Endothelial cell of hepatic sinusoid (primary cell): Measurements from ENCODE around the gene PTPN5.

Source experiments
- in situ Hi-C: cut with HindIII; loops from 2 replicates; pipeline ENCODE4 v1.10.0; 2017; ENCODE audit warnings: low sequenced_read_pairs

Gene PTPN5

DNA sequence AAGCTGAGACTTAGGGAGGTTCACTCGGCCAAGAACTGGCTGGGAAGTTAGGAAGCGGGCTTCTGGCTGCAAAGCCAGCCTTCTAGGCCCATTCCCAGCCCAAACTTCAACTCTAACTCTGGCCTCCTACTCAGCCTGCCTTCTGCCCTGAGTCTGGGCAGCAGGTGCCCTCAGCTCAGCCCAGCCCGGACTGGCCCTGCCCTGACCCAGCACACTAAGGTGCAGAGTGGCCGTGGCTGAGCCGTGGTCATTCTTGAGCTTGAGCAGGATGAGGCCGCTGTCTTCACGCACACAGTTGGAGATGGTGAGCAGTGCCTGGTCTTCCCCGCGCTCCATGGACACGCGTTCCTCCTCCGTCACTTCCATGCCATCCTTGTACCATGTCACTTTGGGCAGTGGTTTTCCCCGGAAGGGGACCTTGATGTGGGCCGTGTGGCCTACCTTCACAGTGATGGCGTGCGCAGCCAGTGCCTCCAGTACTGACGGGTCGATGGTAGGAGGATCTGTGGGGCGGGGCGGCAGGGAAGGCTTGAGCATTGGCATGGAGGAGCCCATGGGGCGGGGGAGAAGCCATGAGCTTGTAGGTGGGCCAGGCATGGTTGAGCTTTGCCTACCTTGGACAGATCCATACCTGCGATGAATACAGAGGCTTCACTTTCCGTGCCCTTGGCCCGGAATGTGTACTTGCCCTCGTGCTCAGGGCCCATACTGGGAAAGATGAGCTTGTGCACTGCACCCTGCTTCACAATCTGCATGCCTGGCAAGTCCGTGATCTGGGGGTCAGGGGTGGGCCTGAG is 77.8 kb downstream of the PTPN5 start:
- in situ Hi-C loops, result no loop called here

DNA sequence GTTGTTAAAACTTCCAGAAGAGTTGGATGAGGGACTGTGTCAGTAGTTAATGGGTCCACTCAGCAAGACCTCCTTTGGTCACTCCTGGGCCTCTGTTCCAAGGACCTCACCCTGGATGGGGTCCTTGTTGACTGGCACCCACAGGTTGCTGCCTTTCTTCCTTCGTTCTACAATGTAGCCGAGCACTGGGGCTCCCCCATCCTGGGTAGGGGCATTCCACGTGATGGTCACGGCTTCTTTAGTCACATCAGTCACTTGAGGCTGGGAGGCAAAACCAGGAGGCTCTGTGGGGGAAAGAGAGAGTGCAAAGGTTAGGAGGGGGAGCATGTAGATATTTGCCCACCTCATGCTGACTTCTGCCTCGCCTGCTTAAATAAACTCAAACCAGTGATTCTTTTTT is 81.1 kb downstream of the PTPN5 start:
- in situ Hi-C loops, result no loop called here

DNA sequence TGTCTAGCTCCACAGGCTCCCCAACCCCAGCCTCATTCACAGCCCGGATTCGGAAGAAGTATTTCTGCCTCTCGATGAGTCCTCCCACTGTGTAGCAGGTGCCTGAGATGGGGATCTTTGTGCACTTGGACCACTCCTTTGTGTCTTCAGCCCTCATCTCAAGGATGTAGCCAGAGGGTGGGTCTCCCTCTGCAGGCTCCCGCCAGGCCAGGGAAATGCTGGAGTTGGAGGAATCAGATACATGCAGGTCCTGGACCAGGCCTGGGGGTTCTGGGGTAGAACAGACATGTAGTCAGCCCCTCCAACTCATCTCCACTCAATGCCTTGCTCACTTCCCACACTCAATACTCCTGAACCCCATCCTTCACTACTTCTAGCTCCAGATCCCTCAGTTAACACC is 82.2 kb downstream of the PTPN5 start:
- in situ Hi-C loops, result no loop called here

DNA sequence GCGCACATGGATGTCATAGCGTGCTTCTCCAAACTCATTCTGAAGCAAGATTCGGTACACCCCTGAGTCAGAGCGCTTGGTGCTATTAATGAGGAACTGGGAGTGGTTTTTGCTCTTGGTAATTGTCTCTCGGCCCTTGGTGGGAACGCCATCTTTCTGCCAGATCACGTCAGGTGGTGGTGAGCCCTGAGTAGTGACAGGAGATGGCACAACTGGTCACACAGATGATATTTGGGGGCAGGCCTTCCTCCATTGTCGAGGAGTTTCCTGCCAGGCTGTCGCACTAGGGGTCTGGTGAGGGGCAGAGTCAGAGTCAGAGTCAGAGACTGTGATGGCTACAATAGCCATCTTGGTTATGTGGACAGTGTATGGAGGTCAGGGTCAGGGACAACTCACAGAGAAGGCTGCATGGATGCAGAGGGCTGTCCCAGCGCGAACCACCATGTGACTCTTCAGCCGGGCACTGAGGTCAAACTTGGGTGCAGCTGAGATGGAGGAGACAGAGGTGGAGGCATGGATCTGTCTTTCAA is 83.7 kb downstream of the PTPN5 start:
- in situ Hi-C loops, result no loop called here

DNA sequence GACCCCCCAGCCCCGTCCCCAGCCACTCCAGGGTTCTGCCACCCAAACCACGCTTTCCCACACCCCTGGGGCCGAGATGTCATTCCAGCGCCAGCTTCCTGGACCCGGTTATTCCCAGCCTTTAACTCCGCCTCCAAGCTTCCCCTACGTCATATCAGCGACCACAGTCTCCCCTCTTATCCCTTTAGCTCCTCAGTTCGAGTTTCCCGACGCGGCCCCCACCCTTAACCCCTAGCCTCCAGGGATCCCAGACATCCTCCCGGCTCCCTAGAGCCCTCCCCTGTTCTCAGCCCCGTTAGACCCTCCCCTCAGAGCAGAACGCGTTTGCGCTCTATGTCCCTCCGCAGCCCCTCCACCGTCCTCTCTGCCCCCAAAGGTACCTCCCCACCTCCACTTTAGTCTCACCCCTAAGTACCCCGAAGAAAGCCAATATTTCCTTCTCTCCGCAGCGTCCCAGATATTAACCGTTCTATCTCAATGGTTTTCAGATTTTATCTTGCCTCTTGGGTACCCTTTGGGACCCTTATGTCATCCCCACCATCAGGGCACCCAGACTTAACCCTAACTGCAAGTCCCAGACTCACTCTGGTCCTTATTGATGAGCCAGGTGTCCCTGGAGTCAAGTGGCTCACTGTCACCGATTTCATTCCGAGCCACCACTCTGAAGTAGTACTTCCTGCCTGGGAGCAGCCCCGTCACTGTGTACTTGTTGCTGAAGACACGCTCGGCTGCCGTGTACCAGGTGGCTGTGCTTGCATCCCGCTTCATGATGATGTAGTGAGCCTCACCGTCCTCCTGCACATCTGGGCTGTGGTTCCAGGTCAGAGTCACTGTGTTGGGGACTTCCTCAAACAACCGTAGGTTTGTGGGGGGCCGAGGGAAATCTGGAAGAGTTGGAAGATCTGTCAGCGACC is 85.0 kb downstream of the PTPN5 start:
- in situ Hi-C loops, result no loop called here

DNA sequence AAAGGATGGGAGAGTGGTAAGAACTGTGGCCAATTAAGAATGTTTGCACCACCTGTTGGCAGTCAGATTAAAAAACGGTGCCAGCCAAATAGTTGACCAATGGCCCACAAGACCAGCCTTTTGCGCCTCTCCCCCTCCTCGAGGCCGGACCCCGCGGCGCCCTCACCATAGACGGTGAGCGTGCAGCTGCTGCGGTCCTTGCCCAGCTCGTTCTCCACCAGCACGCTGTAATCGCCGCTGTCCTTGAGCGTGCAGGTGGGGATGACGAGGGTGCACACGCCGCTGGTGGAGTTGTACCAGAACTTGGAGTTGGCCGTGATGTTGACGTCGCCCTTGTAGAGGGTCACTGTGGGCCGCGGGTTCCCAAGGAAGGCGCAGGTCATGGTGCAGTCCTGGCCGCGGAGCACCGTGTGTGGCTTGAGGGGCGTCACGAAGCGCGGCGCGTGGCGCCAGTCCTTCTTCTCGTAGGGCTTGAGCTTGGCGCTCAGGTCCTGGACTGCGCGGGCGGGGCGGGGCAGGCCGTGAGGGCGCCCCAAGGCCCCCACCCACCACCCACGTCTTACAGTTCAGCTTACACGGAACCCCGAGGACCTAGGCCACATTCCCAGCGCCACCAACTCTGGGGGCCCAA is 85.8 kb downstream of the PTPN5 start:
- in situ Hi-C loops, result no loop called here

DNA sequence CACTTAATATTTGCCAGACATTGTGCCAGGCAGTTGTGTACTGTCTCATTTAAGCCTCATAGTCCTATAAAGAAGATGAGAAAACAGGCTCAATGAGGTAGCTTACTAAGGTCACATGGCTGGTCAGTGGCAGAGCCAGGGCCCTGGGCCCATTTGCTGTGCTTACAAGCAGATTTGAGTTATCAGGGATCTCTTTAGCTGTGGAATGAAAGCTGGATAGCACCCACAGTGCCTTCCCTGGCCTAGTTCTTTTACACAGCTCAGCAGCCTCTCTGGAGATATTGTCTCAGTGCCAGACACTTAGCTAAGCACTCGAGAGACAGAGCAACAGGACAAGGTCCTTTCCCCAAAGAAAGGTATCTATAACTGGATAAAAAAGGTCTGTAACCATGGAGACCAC is 86.9 kb downstream of the PTPN5 start:
- in situ Hi-C loops, result no loop called here

DNA sequence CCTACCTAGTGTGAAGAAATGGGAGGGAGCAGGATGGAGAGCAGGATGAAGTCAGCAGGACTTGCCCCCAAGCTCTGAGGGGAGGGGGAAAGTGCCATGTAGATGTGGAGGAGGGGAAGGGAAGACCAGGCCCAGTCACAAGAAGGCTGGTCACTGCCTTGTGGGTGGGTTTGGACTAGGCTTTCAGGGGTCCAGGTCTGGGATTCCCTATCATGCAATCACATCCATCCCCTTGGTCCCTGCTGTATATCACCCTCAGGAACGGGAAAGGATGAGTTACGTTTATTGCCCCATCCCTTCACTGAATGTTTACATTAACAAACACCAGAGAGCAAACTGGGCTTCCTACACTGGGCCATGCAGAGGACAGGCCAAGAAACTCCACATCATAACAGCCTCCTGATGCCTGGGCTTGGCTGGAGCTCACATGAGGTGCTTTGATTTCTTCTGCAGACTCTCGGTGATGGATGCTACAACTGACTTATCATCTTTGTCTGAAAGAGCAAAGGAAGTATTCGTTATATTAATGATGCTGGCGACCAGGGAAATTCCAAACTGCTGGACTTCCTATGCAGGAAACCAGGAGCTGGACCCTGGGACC is 87.5 kb downstream of the PTPN5 start:
- in situ Hi-C loops, result no loop called here

DNA sequence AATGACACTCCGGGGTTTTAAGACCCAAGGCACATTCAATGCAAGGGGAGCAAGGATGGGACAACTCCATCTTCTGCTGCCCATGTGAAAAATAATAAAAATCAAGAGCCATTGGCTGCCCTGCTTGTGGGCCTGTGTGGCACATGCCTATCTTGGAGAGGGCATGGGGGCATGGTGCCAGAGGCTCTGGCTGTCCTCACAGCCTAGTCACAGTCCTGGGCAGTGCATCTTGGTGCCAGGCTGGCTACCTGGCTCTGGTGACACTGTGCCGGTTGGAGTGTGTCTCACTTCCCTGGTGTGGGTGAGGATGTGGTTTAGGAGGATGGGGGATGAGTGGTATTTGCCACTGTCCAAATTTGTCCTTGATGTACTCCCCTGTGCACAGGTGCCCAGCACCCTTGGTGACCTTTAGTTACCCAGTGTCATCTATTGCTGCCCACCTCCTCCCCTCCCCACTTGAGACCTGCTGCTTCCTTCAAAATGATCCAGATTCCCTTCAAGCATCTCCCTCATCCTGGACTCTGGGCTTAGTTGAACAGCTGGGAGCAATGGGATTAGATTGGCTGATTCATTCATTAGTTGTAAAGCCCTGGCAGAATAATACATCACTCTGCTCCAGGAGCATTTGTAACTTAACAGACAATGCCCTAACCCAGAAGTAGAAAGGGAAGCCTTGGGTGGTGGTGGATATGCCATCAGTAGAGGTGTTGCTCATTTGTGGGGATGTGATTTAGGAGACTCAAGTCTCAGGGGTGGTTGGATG is 88.4 kb downstream of the PTPN5 start:
- in situ Hi-C loops, result no loop called here

DNA sequence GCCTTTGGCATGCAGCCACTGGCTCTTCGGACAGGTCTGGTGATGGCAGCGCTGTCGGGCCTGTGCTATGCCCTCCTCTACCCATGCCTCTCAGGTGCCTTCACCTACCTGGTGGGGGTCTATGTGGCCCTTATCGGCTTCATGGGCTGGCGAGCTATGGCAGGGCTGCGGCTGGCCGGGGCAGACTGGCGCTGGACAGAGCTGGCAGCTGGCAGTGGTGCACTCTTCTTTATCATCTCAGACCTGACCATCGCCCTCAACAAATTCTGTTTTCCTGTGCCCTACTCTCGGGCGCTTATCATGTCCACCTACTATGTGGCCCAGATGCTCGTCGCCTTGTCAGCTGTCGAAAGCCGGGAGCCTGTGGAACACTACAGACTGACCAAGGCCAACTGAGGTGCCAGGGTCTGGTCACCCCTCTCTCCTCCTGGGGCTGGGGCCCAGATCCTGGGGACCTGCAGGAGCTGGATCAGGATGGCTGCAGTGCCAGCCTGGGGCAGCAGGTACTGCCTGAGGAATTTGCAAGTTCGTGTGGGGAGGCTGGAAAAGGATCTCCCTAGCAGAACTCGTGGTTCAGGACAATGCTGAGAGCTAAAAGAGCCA is 89.9 kb downstream of the PTPN5 start:
- in situ Hi-C loops, result no loop called here

DNA sequence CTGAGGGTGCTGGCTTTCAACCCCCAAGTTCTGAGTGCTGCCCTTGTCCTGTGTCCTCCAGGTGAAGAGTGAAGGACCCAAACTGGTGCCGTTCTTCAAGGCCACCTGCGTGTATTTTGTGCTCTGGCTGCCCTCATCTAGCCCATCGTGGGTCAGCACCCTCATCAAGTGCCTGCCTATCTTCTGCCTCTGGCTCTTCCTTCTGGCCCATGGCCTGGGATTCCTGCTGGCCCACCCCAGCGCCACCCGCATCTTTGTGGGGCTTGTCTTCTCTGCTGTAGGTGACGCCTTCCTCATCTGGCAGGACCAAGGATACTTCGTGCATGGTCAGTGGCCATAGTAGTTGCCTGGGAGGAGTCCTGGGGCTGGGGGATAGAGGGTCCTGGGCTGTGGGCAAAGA is 90.7 kb downstream of the PTPN5 start:
- in situ Hi-C loops, result no loop called here

DNA sequence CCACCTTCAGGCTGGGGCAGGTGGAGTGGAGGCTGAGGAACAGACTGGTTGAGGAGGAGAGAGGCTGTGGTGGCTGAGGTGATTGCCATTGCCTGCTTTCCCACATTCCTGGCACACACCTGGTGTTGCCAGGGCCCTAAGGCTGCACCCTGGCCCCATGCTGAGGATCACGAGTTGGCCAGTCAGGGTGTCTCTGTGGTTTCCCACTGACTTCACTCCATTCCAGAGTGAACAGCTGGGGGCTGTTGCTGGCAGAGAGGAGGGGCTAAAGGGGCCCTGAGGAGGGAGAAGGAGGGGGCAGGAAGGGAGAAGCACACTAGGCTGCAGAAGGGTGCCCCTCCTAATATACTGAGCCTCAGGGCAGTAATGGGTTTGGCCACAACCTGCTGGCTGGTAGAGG is 91.2 kb downstream of the PTPN5 start:
- in situ Hi-C loops, result no loop called here

DNA sequence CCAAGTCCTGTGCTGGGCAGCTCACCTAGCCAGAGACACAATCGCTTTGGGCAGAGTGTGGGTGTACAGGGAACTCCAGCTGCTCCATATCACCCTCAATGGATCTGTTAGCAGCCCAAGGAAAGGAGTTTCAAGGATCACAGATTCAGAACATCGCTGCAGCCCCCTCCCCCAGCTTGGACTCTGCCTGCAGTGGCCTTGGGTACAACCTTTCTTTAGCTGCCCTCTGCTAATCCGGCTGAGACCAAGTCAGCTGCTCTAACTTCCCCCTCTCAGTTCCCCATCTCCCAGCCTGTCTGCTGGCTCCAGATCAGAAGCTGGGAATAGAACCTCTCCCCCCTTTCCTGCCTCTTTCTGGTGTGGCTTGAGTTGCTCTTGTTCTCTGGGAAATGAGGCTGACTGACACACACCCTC is 91.7 kb downstream of the PTPN5 start:
- in situ Hi-C loops, result no loop called here

DNA sequence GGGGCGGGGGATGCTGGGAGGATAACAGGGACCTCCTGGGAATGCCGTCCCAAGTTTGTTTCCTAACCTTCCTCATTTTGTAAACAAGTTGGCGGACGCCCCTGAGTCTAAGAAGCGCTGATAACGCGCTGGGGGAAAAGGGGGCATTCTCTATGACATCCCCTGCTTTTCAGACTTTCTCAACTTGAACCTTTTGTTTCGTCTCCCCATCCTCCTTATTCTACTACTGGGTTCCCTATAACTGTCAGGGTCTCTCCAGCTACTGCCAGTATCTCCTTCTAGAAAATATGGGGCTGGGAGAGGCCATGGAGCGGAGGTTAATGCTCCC is 92.4 kb downstream of the PTPN5 start:
- in situ Hi-C loops, result no loop called here

DNA sequence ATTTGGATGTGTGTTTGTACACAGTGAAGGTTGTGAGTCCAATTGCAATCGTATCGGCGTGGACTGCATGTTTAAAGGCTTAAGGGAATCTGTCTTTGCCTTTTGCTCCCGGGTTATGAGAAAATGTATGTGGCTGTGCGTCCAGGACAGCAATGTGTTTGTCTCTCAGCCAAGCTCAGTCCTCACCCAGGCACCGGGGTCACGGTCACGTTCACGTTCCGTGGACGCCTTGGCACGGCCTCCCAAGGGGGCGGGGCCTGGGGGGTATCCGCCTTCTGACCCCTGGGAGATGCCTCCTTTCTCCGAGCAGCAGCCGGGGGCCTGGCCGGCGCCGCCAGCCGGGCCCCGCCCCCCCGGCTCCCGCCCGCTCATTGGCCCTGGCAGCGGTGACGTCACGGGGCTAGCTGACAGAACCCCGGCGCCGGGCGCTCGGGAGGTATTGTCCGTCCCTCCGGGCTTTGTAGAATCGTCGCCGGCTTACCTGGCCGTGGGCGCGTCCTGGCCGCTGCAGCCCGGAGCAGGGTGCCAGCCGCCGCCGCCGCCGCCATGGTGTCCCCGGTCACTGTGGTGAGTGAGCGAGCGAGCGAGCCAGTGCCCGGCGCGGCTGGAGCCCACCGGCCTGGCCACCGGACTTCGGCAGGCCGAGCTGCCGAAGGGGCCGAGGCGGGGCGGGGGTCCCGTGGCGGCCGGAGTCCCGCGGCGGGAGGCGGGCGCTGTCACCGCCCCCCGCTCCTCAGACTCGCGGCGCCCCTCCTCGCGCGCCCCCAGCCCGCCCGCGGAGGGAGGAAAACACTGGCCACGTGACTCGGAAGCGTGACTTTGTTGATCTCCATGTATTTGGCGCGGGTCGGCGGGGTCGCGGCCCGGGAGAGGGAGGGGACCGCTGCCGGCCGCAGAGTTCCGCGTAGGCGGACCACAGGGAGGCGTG is 93.0 kb downstream of the PTPN5 start, which contains the start of gene TMEM86A:
TSS of gene TMEM86A (plus strand) at position 439 of the 928 bp plus-strand sequence. CDS start at position 547, 108 bp downstream.
- in situ Hi-C loops, result no loop called here

DNA sequence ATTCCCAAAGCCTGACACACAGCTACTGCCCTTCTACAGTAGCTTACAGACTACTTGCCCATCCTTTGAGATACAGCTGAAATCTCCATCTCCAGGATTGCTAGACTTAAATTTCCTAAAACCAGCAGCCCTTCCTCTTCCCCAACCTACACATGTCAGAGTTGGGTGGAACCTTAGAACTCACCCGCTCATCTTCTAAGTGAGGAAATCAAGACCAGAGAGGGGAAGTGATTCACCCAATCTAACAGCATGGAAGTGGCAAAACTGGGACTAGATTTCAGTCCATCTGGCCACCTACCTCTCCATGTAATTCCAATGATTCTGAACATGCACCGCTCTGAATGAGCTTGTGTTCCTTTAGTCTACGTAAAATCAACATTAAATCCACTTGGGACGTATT is 94.0 kb downstream of the PTPN5 start:
- in situ Hi-C loops, result no loop called here

DNA sequence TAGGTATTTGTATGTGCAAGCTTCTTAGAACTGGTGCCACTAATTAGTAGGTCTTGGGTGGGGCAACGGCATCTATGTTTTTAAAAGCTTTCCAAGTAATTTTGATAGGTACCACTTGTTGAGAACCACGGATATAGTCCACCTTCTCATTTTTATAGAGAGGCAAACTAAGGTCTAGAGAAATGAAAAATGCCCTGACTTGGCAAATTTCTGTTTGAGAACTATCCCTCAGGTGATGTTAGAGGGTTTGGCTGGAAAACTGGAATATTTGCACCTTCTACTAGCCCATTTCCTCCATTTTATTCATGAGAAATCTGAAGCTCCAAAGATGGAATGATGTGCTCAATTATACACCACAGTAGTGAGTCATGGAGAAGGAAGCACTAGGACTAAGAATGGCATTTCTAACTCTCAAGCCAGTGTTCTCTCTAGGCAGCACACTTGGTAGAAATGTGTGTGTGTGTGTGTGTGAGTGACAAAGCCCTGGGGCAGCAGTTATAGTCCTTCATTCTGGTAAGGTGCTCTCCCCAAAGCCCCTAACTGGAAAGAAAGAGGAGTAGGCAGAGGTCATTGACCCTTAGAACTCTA is 94.9 kb downstream of the PTPN5 start:
- in situ Hi-C loops, result no loop called here
